Small intestine (tissue), 7 donors: Measurements from ENCODE around the gene LDHB. TPM values are rescaled to one million over a fixed set of nuclear protein-coding genes. Genes with fewer than 3 reads are reported as not detected.
"Not testable (repeated sequence)": the region's sequence is repeated elsewhere in the genome, so short reads cannot be mapped to it uniquely, and the experiment has no call there.

Source experiments
- DNase-seq, 2 donors: peaks; one replicate each; pipeline versions ENCODE4 v3.0.0 to v3.0.0-alpha.2; 2013
- FAIRE-seq: peaks from 2 replicates; lab custom pipeline; 2012; peaks lifted over from hg19 to GRCh38; lab: Jason Lieb, UNC
- H3K27ac ChIP-seq, 3 donors: one replicate each; pipeline ENCODE4 v1.5.1; 2013; ENCODE audit warnings: low read length in 2 of 3, mild to moderate bottlenecking in 2 of 3, control low read depth in 1 of 3, inconsistent platforms in 1 of 3, low read depth in 1 of 3, moderate library complexity in 1 of 3
- H3K27me3 ChIP-seq, 3 donors: one replicate each; pipeline ENCODE4 v1.6.1; 2013; ENCODE audit warnings: low read length in 3 of 3, inconsistent platforms in 1 of 3; ENCODE audit not compliant: control insufficient read depth in 3 of 3, insufficient read depth in 3 of 3
- H3K36me3 ChIP-seq, 3 donors: one replicate each; pipeline ENCODE4 v1.6.1; 2013; ENCODE audit warnings: low read length in 3 of 3, inconsistent platforms in 1 of 3, low read depth in 1 of 3, mild to moderate bottlenecking in 1 of 3, moderate library complexity in 1 of 3; ENCODE audit not compliant: control insufficient read depth in 3 of 3, insufficient read depth in 2 of 3
- H3K4me1 ChIP-seq, 3 donors: one replicate each; pipeline ENCODE4 v1.6.1; 2013; ENCODE audit warnings: low read length in 2 of 3, inconsistent platforms in 1 of 3, low read depth in 1 of 3, mild to moderate bottlenecking in 1 of 3, moderate library complexity in 1 of 3; ENCODE audit not compliant: control insufficient read depth in 3 of 3, insufficient read depth in 2 of 3
- H3K4me3 ChIP-seq, 3 donors: one replicate each; pipeline ENCODE4 v1.5.1; 2013; ENCODE audit warnings: low read length in 3 of 3, control low read depth in 1 of 3, inconsistent platforms in 1 of 3, low read depth in 1 of 3, mild to moderate bottlenecking in 1 of 3, moderate library complexity in 1 of 3
- H3K9me3 ChIP-seq, 2 donors: one replicate each; pipeline ENCODE4 v1.6.1; 2013; ENCODE audit warnings: low read depth in 1 of 2, low read length in 1 of 2; ENCODE audit not compliant: control insufficient read depth in 2 of 2, insufficient read depth in 1 of 2
- WGBS, 3 donors: extraction: QIAGEN DNeasy Blood & Tissue Kit; methylation state at CpG; one replicate each; pipeline ENCODE4 v1.1.7; 2013; 5-methylcytosine and 5-hydroxymethylcytosine counted together
- polyA plus RNA-seq, 4 donors: library from polyadenylated mRNA; stranded (reverse) in 3 of 4; unstranded in 1 of 4; fragments of 200-250 nt in 3 of 4; fragments of 120-200 nt in 1 of 4; gene quantifications; one replicate each; pipeline versions ENCODE4 v1.2.1 to v1.2.3, GENCODE V29; 2013
- donor health status: healthy with polysubstance abuse.
- donor health status: control.
- donor health status: control.
- donor health status: Bipolar disorder and iron deficiency.
- donor health status: healthy.

The LDHB gene
- polyA plus RNA-seq, 4 donors: 19.5 to 513 (median 154) TPM

DNA sequence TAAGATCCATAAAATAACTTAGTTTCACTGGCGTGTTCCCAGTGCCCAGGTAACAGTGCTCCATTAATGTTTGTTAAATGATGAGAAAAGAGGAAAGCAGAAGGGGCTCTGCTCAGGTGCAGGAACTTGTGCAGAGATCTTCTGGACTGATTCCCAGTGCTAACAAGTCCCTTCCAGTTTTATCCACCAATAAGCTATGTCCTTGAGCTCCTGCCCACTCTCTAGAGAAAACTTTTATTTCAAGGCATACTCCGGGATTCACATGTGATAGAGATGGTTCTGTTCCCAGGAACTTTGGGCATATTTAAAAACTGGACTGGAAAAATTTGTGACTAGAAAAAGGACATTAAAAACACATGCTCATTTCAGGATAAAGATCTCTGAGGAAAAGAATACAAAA, 54.9 kb downstream of the LDHB start:
- no peaks in the 10 kb centered on the region for H3K4me1 ChIP-seq
- H3K9me3 ChIP-seq: no peaks in the 10 kb centered on the region
- no peaks in the 10 kb centered on the region for H3K36me3 ChIP-seq
- DNase-seq (no peak), FAIRE-seq (no peak)
- WGBS, 3 donors: 55 to 79% (median 63%) methylated on average over 2 of the region's 2 CpGs
- no peak overlapping the region for H3K27ac ChIP-seq
- no peak overlapping the region for H3K4me3 ChIP-seq
- H3K27me3 ChIP-seq: no peaks in the 10 kb centered on the region

- WGBS, 3 donors: 64 to 80% (median 78%) methylated on average over 5 of the region's 5 CpGs
- H3K4me3 ChIP-seq: no peak overlapping the region
- DNase-seq (no peak), FAIRE-seq (no peak)
- no peaks in the 10 kb centered on the region for H3K36me3 ChIP-seq
- H3K27me3 ChIP-seq: no peaks in the 10 kb centered on the region
- no peaks in the 10 kb centered on the region for H3K9me3 ChIP-seq
- H3K4me1 ChIP-seq: no peaks in the 10 kb centered on the region
- no peak overlapping the region for H3K27ac ChIP-seq
Observed at GRCh38 chr12:21600196-21600595, 57.4 kb downstream of the LDHB start.

GRCh38 chr12:21599143-21599999, 58.3 kb downstream of the LDHB start:
- WGBS, 3 donors: 79 to 83% (median 81%) methylated on average over 3 of the region's 3 CpGs

GRCh38 chr12:21598651-21599050, 59.0 kb downstream of the LDHB start:
- Histone ChIP-seq H3K9me3 (no peaks in the 10 kb centered on the region), H3K27me3 (no peaks in the 10 kb centered on the region), H3K4me3 (no peak overlapping the region), H3K4me1 (no peaks in the 10 kb centered on the region), H3K36me3 (no peaks in the 10 kb centered on the region), H3K27ac (no peak overlapping the region)
- no peak for DNase-seq
- 55 to 80% (median 61%) methylated on average over 4 of the region's 4 CpGs for WGBS, 3 donors
- no peak for FAIRE-seq

More at GRCh38 chr12:21599143-21599999, 58.3 kb downstream of the LDHB start:
- no peak overlapping the region for H3K4me3 ChIP-seq
- no peak for FAIRE-seq
- no peak overlapping the region for H3K27ac ChIP-seq
- H3K27me3 ChIP-seq: no peaks in the 10 kb centered on the region
- H3K4me1 ChIP-seq: no peaks in the 10 kb centered on the region
- H3K9me3 ChIP-seq: no peaks in the 10 kb centered on the region
- no peak for DNase-seq
- H3K36me3 ChIP-seq: no peaks in the 10 kb centered on the region

DNA sequence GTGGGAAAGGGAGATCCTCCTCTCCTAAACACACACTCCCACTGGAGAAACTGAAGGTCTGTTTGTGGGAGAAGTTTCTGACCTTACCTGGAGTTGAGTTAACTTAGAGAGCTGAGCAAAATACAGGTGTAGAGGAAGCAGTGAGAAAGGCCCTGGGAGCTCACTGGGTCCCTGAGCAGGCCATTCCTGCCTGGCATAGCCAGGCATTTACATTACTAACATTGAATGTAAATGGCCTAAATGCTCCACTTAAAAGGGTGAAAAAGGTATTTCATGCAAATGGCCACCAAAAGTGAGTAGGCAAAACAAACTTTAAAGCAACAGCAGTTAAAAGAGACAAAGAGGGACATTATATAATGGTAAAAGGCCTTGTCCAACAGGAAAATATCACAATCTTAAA, 62.3 kb downstream of the LDHB start:
- not testable (repeated sequence) for H3K27ac ChIP-seq, DNase-seq, H3K9me3 ChIP-seq, H3K36me3 ChIP-seq, H3K4me3 ChIP-seq, FAIRE-seq, H3K4me1 ChIP-seq, H3K27me3 ChIP-seq

DNA sequence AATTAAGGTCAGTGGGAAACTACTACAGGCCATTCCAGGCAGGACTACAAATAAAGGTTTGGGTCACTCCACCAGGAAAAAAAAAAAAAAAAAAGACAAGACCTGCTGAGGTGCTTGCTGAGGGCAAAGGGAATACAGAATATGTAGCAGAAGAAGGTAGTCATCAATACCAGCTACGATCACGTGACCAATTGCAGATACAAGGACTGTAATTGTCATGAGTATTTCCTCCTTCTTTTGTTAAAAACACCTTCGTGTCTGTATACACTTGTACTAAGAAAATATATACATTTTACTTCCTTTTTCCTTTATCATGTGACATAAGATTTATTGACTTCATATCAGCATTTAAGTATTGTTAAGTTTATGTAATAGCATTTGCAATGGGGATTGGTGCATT, 72.2 kb downstream of the LDHB start:
- Histone ChIP-seq H3K36me3 (no peaks in the 10 kb centered on the region), H3K27me3 (no peaks in the 10 kb centered on the region), H3K27ac (no peak overlapping the region), H3K9me3 (peaks cover 0 to 6% of the 10 kb centered on the region in 2 donors), H3K4me1 (no peaks in the 10 kb centered on the region), H3K4me3 (no peak overlapping the region)
- 61 to 67% (median 63%) methylated on average over 3 of the region's 3 CpGs for WGBS, 3 donors
- FAIRE-seq (no peak), DNase-seq (no peak)

Other genes starting within 250 kb of the LDHB start
- gene PYROXD1, start 220.2 kb downstream of the LDHB start, polyA plus RNA-seq: 10 to 100 TPM; 18.0 to 29.3 (median 26.2) TPM
- 10 to 100 TPM in 2 of 4 donors, 1 to 10 TPM in 2; 5.7 to 18.7 (median 11.4) TPM for gene RECQL, start 156.2 kb downstream of the LDHB start, polyA plus RNA-seq
- 10 to 100 TPM in 3 of 4 donors, 1 to 10 TPM in 1; 9.4 to 26.2 (median 12.9) TPM for gene GOLT1B, start 156.1 kb downstream of the LDHB start, polyA plus RNA-seq
- gene SPX, start 131.5 kb downstream of the LDHB start, polyA plus RNA-seq: under 1 TPM in 2 of 4 donors, not detected in 2; 0.28 to 0.58 TPM
- under 1 TPM in 2 of 4 donors, not detected in 2; 0.01 to 0.03 TPM for gene GYS2, start 53.0 kb downstream of the LDHB start, polyA plus RNA-seq
- 1 to 10 TPM in 3 of 4 donors, under 1 TPM in 1; 0.22 to 5.6 (median 1.7) TPM for gene KCNJ8, start 116.9 kb upstream of the LDHB start, polyA plus RNA-seq